ENCODE results near the gene CNNM3. TPM values are rescaled to one million over a fixed set of nuclear protein-coding genes. Genes with fewer than 3 reads are reported as not detected.
A peak's percentile ranks its signal among the peaks of the same experiment; 100 is the strongest.

Gene CNNM3
- total RNA-seq, 1 donor from 2014 or later, result 21.8 TPM

DNA sequence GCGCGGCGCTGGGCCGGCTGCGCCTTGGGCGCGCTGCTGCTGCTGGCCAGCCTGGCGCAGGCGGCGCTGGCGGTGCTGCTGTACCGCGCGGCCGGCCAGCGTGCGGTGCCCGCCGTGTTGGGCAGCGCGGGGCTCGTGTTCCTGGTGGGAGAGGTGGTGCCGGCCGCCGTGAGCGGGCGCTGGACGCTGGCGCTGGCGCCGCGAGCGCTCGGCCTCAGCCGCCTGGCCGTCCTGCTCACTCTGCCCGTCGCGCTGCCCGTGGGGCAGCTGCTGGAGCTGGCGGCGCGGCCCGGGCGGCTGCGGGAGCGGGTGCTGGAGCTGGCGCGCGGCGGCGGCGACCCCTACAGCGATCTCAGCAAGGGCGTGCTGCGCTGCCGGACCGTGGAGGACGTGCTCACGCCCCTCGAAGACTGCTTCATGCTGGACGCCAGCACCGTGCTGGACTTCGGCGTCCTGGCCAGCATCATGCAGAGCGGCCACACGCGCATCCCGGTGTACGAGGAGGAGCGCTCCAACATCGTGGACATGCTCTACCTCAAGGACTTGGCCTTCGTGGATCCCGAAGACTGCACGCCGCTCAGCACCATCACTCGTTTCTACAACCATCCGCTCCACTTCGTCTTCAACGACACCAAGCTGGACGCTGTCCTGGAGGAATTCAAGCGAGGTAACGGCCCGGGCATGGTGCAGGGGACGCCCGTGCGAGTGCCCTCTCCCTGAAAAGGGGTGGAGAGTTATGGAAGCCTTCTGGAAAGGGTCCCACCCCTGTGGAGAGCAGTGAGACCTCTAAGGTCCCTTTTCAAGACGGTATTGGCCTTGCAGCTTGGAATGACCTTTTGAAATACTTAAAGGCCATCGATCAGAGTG lies 1.0 kb downstream of the CNNM3 start:
- DNase-seq (ENCODE audit: low read depth), result no peak

DNA sequence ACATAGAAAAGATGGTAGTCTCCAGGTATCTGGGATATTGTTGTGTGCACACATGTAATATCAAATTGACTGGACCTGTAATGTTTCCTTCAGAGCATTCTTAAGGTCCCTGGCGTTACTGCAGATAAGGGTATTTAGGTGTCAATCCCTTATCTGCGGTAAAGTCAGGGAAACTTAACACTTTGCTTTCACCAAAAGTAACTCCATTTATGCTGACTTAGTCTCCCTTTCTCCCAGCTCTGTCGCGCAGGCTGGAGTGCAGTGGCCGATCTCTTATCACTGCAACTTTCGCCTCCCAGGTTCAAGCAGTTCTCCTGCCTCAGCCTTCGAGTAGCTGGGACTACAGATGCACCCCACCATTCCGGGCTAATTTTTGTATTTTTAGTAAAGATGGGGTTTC lies 1.8 kb downstream of the CNNM3 start:
- DNase-seq (ENCODE audit: low read depth), result no peak

DNA sequence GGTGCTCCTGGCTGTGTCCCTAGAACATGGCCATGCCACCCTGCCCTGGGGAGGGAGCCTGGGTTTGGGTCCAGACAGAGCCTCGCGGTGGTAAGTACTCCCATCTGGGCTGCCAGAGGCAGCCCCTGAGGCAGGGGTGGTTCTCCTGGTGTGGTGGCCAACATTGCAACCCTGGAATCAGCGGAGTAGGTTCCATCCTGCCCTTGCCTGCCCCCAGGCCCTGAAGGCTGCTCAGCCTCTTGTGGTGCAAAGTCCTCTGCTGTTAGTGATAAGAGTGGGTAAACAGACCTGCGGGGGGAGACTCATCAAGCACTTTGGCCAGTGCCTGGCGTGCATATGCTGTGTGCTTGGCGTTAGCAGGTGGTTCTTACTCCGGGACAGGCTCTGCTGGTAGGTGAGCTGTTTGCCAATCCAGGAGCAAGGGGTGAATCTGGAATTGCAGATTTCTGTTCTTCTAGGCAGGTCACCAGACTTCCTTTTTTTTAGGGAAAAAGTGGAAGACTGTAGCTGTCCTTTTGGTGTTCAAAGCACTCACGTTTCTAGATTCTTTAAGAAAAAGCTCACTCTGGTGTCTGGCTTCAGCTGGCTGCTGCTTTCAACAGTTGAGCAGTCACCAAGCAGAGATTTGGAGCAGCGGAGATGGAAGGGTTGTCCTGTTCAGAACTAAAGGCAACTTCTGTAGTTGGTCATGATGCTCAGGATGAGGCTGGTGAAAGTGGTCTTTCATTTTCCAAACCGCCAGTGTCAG lies 3.2 kb downstream of the CNNM3 start:
- no peak for DNase-seq (ENCODE audit: low read depth)

DNA sequence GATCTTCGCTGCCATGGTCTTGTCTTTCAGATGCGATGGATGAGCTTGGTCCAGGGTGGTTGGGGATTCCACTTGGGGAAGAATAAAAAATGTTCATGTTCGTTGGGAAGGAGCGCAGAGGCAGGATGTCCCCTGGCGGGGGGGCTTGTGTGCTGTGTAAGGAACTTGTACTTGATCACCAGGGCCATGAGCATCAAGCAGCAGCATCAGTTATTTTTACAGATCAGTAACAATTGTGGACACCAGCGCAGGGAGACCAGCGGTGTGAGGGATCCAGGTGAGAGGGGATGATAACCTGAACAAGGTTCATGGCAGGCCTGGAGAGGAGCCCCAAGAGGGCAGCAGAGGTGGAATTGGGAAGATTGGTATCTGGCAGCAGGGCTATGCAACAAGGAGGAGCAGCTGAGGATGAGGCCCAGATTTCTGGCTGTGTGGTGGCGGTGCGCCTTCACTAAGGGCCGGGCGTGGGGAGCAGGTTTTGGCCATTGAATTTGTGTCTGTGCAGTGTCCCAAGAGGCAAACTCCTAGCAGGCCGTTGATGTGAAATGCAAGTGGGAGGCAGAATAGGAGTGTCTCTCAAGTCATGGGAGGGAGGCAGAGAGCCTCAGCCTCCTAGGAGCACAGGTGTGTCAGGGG lies 3.9 kb downstream of the CNNM3 start:
- DNase-seq (ENCODE audit: low read depth), result no peak

DNA sequence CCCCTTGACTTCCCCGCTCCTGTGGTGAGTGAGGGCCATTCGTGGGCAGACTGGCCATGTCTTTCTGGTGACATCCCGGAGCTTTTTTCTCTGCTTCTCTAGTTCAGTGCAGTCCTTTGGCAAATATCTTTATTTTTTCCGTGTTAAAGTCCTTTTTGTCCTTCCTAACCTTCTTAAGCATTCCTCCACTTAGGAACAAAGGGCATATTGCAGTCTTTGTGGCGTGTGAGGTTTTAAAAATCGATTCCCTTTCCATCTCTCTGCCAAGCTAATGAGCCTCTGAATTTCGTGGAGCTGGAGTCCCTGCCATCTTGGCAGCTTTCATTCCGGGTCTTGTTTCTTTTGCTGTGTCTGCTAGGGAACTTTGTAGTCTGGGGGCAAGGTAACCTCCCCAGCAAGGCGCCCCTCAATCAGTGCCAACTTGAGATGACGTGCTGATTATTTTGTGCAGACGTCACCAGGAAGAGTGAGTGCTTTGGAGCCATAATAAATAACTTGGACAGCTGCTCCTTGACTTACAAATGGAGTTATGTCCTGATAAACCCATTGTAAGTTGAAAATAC lies 5.1 kb downstream of the CNNM3 start:
- no peak for DNase-seq (ENCODE audit: low read depth)

DNA sequence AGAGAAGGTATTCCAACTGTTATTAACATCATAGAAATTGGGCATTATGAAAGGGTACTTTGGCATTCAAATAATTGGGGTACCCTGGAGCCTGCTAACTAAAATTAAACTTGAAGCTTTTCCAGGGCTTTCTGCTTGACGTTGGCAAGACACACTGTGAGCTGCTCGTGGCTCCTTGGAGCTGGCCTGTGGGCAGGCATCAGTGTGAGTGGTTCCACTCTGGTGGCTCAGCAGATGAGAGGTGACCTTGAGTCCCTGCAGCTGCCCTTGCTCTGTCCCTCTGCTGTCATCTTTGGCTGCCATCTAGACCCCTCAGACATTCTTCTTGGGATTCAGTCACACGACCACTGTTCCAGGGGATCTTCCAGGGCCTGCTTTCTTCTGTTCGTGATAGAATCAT lies 6.7 kb downstream of the CNNM3 start:
- DNase-seq (ENCODE audit: low read depth), result no peak

DNA sequence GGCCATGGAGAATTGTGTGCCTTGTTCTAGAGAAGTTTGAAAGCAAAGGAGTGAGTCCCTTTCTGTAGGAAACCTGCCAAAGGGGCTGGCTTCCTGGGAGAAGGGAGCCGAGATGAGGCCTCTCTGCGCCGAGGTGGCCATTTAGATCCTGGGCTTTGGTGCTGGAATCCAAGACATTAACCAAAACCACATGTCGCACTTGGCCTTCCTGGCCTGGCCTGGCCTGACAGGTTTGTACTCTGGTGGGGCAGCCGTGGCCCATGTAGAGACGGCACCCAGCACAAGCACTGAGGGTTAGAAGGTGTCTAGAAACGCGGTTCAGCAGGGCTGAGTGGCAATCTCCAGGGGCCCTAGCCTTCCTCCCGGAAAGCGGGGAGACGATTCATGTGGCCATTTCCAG lies 7.1 kb downstream of the CNNM3 start:
- no peak for DNase-seq (ENCODE audit: low read depth)

DNA sequence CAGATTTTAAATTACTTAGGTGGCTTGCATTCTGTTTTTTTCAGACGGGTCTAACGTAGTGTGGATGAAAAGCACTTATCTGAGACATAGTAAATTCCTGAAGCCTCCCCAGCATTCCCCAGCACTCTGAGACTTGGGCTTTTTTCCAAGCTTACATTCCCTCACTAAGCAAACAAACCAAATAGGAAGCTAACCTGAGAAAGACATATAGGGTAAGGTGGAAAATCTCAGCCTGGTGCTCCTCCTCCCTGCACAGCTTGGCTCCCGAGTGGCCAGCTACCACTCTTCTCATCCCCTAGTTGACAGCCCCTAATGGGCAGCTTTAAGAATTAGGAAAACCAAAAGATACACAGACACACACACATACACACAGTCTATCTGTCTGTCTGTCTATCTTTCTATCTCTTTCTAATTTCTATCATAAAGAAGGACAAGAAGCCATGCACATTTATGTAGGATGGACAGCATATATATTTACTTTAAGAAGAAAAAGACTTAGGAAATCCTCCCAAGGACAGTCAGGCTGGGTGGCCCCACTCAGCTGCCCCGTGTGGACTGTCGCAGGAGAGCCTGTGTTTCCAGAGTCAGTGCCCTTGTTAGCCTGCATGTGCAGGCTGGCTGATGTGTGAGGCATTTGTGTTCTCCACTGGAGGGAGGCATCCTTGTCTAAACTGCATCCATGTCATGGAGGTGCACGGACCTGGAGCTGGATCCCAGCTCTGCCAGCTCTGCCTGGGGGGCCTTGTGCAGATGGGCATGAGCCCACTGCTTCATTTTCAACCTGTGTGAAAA lies 8.2 kb downstream of the CNNM3 start:
- peak; percentile 35 for DNase-seq (ENCODE audit: low read depth)

DNA sequence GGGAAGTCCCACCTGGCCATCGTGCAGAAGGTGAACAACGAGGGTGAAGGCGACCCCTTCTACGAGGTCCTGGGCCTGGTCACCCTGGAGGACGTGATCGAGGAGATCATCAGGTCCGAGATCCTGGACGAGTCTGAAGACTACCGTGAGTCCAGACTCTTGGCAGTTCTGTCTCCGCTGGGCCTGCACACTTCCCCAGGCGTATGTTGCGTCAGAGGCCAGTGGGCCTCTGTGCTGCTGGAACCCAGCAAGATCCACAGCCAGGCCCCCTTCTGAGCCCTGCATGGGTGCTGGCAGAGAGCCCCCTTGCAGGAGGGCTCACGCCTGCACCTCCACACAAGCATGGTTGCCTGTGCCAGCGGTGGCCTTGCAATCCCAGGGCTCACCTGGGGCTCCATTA lies 9.0 kb downstream of the CNNM3 start:
- no peak for DNase-seq (ENCODE audit: low read depth)

DNA sequence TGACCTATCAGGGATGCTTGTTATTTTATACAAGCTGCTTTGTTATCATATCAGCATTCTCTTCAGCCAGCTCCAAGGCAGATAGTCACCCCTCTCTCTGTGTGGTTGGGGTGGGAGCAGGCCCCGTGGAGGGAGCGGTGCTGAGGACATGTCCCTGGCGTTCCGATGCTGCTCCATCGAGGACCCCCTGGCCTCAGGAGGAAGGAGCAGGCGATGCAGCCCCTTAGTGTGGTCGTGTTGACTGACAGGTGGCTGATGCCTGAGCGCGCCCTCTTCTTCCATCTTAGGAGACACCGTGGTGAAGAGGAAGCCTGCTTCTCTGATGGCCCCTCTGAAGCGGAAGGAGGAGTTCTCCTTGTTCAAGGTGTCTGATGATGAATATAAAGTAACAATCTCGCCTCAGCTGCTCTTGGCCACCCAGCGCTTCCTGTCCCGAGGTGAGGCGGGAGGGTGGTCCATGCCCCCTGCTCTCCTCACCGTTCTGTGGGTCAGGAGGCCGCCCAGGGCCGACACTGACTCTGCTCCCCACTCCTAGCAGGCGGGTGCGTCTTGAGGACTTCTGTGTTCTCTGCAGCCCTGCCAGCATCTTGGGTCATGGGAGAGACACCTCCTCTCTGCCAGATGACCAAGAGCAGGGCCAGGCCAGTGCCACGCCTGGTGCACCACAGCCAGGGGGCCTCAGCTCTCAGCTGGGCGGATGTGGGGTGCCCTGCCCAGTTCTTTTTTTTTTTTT lies 10.6 kb downstream of the CNNM3 start:
- no peak for DNase-seq (ENCODE audit: low read depth)

DNA sequence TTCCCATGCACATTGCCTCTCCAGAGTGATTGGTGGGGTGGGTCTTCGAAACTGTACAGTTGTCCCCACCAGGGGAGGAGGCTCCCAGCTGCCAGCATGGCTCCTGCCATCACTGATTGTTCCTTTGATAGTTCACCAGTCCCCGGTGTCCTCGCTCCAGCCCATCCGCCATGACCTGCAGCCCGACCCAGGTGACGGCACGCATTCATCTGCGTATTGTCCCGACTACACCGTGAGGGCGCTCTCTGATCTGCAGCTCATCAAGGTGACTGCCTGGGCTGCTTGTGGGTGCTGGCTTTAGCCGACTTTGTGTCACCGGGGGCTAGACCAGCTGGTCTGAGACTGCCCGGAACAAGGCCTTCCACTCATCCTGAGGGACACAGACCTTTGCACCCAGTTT lies 12.4 kb downstream of the CNNM3 start:
- DNase-seq (ENCODE audit: low read depth), result no peak

DNA sequence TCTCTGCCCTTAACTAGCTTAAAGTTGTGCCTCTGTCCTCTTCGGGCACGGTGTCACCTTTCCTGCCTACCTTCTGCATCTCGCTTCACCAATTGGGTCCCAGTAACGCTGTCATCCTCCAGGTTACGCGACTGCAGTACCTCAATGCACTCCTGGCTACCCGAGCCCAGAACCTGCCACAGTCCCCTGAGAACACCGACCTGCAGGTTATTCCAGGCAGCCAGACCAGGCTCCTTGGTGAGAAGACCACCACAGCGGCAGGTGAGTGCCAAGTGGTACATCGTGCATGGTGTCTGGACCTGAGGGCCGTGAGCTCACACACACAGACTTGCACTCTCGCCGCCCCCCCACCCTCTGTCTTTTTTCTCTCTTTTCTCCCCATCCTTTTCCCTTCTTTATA lies 12.8 kb downstream of the CNNM3 start:
- no peak for DNase-seq (ENCODE audit: low read depth)

DNA sequence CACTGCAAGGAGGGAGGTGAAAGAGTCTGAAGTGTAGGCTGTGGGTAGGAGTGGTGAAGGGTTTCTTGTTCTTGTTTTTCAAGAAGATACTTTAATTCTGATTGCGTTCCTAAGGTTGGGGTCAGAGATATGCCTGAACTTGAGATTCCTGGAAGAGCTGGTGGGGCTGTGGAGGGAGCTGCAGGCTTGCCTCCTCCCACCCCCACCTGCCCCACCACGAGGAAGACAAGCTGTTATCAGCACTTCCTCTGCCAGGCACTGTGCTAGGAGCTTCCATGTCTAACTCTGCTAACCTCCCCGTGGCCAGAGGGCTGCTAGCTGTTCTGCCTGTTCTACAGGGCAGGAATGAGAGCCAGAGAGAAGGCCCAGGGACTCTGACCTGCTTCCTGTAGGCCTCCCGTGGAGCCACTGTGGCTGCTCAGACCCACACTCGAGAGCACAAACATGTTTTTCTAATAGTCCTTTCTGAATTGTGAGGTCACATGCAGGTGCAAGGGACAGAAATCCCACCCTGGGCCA lies 14.0 kb downstream of the CNNM3 start:
- no peak for DNase-seq (ENCODE audit: low read depth)

DNA sequence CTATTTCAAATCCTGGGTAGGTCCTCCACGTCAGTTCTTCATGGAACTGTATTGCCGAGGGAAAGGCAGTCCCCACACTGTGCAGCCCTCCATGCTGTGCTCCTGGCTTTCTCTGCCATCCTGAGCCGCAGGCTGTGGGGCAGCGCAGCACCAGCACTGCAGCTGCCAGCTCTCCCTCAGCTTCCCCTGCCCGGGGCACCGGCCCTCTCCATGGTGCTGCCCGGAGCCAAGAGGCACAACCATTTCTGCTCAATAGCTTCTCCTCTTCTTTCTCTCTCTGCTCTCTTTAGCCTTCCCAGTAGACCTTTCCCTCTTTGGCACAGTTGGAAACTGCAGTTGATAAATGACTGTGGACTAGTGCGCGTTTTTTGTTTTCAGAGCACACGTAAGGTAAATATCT lies 15.6 kb downstream of the CNNM3 start:
- DNase-seq (ENCODE audit: low read depth), result no peak

DNA sequence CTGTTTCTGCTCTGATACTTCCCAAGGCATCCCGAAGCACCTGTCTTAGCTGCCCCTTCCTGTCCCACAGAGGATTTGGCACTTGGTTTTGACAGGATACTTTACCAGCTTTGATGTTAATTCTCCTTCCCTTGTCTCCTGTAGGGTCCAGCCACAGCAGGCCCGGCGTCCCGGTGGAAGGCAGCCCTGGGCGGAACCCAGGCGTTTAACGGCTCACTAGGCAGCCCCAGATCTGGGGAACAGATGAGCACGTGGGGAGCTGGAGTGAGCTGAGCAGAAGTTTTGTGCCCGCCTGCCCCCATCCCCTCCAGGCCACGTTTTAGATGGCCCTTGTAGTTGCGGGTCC lies 16.3 kb downstream of the CNNM3 start:
- DNase-seq (ENCODE audit: low read depth), result no peak

DNA sequence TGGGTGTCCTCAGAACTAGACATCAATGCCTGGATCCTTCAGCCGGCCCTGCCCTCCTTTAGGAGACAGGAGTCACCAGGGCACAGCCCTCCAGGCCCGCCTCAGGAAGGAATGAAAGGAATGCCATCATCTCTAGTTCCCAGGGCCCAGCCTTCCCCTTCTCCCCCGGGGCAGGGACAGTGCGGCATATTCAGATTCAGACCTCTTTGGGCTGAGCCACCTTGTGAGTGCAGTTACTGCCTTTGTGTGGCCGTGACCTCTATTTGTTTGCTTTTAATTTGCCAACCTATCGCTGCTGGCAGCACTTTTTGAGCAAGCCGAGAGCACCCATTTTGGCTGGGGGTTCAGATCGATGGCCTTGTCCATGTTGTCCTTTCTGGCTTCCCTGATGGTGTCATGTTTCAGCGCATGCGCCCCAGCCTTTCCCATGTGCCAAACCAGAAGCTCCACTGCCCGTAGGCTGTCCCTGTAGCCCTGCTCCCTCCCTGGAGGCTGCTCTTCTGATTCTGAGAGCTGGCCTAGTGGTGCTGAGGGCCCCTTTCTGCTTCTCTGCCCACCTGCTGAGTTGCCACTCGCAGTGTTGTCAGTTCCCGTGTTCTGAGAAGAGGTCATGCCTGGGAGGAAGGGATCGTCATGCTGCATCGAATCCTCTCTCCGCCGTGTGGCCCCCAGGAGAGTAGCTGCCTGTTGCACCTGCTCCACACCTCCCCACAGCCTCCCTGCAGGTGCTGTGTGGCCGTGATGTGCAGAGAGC lies 16.9 kb downstream of the CNNM3 start:
- DNase-seq (ENCODE audit: low read depth), result peak; percentile 48

DNA sequence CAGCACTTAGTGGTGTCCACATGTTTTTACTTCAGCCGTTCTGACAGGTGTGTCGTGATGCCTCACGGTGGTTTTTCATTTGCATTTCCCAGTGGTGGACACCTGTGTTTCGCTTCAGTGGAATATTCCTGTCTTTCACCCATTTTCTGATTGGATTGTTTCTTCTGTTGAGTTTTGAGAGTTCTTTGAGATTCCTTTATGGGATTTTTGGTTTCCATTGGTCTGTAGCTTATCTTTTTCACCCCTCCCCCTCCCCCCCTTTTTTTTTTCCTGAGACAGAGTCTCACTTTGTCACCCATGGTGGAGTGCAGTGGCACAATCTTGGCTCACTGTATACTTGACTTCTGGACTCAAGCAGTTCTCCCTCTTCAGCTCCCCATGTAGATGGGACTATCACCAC lies 19.8 kb downstream of the CNNM3 start:
- DNase-seq (ENCODE audit: low read depth), result no peak

DNA sequence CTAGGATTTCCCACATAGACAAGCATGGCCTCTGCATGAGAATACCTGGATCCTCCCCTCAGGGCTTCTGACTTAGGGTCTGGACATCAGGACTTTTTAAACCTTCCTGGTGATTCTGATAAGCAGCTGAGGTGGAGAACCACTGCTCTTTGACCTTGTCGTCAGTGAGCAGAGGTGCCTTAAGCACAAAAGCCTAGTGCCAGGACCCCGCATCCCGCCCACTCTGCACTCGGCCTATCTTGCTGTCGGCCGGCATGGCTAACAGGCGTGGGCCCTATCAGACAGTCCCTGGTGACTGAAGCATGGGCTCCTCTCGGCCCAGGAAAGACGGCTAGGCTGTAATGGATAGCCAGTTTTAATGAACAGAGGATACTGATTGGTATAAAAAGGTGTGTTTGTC lies 21.5 kb downstream of the CNNM3 start:
- DNase-seq (ENCODE audit: low read depth), result no peak

DNA sequence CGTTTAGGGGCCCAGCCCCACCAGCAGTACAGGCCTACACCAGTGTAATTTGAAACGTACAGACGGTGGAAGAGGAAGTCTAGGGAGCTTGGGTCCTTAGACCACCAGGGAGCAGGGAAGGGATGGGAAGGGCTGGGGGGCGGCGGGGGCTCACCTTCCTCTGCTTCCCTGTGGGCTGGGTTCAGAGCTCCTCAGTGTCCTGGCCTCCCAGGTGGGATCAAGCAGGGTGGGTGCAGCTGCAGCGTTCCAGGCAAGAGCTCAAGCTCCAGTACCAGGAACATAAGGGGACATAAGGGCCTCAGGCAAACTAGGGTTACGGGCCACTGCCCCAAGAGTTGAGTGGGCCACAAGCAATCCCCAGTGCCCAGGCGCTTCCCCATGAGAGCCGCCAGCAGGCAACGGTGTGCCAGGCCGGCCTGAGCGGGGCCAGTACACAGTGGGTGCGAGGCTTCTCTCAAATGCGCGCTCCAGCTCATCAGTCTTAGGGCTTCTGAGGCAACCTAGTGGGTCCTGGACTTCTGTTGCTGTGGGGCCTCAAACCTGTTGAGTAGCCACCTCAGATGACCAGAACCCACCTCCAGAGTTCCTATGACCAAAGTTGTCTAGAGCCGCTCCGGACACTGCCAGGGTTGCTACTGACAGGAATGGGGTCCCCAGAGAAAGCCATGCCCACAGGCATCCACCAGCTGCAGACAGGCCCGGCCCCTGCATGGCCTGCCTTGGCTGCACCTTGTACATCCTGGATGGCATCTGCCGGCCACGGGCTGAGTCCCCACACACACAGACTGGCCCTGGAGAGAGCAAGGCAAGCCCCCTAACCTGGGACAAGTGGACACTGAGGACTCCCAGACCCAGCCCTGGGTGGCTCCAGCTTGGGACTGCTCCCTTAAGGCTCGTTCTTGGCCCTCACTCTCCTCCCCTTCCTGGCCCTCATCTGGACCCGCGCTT lies 22.6 kb downstream of the CNNM3 start:
- no peak for DNase-seq (ENCODE audit: low read depth)
